Inferior parietal cortex (tissue), 1 donor: ENCODE results near the gene NRN1L.
"Not testable (repeated sequence)": the region's sequence is repeated elsewhere in the genome, so short reads cannot be mapped to it uniquely, and the experiment has no call there.

Experiments
- DNase-seq: peaks from one replicate; pipeline ENCODE4 v3.0.0-alpha.2; 2016; ENCODE audit errors: extremely low spot score

The NRN1L gene

DNA sequence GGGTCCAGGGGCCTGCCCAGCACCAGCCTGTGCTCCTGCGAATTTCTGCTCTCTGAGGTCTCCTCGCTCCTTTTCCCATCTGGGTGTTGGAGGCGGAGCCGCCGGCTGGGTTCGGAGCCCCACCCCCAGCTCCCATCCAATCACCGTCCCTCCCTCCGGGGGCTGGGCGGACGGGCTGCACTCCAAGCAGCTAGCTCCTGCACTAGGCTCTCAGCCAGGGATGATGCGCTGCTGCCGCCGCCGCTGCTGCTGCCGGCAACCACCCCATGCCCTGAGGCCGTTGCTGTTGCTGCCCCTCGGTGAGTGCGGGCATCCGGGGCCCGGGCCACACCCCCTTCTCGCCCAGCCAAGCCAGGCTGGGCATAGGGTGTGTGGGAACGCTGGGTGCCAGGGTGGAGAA is at the start of gene NRN1L:
TSS of gene NRN1L (plus strand) at position 202 of the 400 bp plus-strand sequence. CDS start at position 221, 19 bp downstream.
- peak; percentile 83 for DNase-seq

DNA sequence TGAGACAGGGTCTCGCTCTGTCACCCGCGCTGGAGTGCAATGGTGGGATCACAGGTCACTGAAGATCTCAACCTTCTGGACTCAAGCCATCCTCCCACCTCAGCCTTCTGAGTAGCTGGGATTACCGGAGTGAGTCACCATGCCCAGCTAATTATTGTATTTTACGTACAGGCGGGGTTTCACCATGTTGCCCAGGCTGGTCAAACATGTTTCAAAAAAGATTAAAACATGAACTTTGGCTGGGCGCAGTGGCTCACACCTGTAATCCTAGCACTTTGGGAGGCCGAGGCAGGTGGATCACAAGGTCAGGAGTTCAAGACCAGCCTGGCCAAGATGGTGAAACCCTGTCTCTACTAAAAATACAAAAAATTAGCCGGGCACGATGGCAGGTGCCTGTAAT is 47.5 kb upstream of the NRN1L start:
- not testable (repeated sequence) for DNase-seq

DNA sequence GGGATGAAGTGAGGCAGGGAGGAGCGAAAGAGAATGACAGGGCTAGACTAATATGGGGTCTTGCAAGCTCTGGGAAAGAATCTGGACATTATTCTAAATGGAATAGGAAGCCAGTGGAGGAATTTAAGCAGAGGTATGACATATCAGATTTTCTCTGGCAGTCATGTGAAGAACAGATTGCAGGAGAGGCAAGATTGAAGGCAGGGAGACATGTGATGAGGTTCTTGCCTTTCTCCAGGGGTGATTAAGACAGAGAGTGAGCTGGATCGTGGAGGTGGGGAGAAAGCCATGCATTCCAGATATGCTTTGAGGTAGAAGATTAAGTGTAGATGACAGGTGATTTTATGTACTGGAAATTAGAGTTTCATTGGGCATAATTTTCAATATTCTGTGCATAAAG is 46.9 kb upstream of the NRN1L start:
- no peak for DNase-seq

DNA sequence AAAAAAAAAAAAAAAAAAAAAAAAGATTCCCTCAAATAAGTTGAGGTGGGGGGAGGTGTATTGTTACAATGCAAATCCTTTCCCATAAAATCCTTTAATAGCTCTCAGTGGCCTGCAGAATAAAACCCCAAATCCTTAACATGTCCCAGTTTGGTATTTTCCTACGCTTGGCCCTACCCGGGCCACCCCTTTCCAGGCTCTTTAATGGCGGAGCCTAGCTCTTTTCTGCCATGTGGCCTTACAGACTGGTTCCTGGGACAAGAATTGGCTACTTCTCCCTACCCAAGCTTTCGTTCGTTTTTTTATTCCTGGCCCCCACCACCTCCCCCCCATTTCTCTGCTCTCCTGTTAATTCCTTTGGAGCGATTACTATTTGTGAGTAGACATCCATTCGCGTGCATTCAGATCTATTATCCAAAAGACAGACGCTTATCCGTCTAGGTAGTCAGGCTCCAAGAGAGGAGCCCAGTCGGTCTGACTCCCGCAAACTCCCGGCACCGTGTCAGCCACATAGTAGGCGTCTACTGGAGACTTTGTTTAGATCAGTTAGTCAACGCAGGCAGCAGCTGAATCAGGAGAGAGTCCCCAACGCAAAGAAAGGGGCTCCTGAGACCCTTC is 43.4 kb upstream of the NRN1L start:
- DNase-seq, result no peak

DNA sequence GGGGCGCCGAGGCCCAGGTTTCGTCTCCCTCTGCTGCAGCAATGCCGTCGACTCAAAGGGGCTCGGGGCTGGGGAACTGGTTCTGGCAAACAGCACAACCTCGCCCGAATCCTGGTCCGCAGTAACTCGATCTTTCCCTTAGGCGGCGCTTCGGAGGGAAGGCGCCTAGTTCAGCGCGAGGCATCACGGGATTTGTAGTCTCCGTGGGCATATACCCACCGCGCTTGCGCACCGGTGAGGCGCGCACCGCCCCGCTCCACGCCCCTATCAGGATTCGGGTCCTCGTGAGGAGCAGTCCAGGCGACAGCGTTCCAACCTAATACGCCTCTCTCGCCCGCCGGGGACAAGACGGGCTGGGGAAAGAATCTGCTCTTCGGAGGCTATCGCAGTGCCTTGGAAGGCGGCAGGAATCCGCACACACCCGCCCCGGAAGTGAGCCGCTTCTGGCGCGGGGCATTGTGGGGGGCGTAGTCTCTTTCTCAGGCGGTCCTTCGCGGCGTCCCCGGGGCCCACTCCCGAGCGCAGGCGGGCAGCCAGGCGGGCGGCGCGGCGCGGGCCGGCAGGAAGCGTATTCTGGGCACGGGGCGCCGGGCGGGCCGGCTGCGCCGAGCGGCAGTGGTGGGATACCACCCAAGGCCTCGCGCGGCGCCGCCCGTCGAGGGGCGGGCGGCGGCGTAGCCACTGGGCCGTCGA is 42.7 kb upstream of the NRN1L start, which contains the start of gene THAP11:
TSS of gene THAP11 (plus strand) at position 505 of the 693 bp plus-strand sequence. CDS start 235 bp downstream, outside the sequence.
- DNase-seq, result peak; percentile 99

DNA sequence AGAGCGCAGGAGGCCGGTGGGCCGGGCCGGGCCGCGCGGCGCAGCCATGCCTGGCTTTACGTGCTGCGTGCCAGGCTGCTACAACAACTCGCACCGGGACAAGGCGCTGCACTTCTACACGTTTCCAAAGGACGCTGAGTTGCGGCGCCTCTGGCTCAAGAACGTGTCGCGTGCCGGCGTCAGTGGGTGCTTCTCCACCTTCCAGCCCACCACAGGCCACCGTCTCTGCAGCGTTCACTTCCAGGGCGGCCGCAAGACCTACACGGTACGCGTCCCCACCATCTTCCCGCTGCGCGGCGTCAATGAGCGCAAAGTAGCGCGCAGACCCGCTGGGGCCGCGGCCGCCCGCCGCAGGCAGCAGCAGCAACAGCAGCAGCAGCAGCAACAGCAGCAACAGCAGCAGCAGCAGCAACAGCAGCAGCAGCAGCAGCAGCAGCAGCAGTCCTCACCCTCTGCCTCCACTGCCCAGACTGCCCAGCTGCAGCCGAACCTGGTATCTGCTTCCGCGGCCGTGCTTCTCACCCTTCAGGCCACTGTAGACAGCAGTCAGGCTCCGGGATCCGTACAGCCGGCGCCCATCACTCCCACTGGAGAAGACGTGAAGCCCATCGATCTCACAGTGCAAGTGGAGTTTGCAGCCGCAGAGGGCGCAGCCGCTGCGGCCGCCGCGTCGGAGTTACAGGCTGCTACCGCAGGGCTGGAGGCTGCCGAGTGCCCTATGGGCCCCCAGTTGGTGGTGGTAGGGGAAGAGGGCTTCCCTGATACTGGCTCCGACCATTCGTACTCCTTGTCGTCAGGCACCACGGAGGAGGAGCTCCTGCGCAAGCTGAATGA is 42.0 kb upstream of the NRN1L start:
- peak; percentile 53 for DNase-seq

DNA sequence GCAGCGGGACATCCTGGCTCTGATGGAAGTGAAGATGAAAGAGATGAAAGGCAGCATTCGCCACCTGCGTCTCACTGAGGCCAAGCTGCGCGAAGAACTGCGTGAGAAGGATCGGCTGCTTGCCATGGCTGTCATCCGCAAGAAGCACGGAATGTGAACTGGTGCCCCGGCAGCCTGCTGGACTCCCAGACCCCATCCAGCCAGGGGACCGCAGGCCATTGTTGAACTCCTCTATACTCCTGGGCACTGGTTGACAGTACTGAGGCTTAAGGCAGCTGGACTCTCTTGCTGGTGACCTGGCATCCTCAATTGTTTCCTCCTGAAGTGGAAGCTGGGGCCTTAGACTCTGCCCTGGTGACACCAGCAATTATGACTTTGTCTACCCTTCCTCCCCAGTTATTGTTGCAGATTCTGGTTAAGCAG is 41.3 kb upstream of the NRN1L start:
- no peak for DNase-seq

DNA sequence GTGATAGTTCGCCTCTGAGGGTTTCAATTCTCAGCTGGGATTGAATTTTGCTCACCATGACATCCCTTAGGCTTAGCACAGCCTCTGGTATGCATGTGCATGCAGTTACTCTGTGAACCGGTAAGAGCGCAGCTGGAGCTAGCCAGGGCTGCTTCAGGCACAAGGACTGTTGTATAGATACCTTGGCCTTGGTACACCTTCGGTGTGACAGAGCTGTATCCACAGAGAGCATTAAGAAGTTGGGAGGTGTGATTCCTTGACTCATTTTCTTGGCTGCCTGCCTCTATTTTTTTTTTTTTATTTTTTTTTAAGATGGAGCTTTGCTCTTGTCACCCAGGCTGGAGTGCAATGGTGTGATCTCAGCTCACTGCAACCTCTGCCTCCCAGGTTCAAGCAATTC is 40.2 kb upstream of the NRN1L start:
- no peak for DNase-seq

DNA sequence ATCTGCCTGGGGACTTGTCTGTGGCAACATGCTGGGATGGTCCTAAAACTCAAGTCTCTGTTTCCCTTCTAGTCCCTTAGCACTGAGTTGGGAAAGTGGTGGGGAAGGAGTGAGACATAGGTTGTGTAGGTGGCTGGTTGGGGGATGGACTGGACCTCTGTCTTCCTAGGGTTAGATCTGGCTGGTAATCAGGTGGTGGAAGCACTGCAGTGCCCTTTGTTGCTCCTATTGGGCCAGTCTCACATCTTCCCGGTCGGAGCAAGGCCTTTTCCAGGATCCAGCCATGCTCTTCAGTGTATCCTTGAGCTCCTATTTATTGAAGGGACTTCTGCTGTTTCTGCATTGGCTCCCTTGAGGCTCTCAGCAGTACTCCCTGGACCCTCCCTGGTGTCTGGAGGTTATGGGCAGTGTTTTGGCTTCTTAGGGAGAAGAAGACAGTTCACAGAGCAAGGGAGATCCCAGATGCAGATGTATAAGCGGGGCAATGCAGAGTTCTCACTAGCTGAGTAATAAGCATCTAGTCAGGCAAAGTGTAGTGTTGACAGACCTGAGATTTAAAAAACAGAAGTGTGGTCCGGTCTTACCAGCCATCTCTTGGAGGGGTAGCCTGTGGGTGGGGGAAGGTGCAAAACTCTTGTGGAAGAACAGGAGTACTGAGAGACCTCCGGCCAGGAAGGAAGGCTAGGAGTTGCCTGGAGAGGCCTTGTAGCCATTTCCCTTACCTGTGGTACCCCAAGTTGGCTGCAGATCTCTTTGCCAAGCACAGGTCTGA is 39.2 kb upstream of the NRN1L start:
- no peak for DNase-seq

DNA sequence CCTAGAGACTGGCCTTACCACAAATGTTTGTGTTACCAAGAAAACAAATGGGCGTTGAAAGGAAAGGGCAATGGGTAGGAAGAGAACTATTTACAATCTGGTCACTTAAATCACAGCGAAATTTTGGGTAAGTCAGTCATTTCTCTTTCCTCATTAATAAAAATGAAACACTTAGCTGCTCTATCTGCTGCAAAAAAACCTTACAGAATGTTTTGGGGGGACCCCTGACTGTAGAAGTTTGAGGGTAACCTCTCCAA is 38.7 kb upstream of the NRN1L start:
- no peak for DNase-seq

DNA sequence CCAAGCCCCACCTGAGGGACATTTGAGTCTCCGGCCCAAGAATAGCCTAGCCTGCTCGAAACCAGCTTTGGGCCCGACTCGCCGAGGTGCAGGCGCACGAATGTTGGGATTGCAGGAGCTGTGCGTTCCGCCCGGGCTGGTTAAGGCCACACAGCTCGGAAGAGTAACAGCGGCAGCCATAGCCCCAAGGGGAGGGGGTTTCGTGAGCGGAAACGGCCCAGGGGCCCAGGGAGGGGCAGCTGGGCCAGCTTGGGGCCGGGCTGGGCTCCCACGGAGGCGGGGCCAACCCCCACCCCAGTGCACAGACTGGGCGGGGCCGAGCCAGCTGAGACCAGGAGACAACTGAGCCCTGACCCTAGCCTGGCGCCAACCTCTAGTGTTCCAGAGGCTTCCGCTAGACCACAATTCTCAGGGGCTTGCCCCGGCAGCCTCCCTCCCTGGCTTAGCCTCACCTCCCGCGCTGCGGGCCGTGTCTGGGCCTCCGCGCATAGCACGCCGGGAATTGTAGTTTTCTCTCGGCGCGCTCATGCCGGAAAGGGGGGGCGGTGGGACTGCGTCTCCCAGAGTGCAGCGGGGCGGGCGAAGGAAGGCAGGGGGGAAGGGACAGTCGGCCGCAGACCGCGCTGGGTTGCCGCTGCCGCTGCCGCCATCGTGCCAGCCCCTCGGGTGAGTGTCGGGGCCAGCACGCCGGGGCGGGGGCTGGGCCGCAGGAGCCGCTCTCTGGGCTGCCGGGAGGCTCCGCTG is 38.2 kb upstream of the NRN1L start, which contains the start of gene NUTF2:
TSS of gene NUTF2 (plus strand) at position 614 of the 744 bp plus-strand sequence. CDS start 18,198 bp downstream, outside the sequence.
- DNase-seq, result peak; percentile 93

DNA sequence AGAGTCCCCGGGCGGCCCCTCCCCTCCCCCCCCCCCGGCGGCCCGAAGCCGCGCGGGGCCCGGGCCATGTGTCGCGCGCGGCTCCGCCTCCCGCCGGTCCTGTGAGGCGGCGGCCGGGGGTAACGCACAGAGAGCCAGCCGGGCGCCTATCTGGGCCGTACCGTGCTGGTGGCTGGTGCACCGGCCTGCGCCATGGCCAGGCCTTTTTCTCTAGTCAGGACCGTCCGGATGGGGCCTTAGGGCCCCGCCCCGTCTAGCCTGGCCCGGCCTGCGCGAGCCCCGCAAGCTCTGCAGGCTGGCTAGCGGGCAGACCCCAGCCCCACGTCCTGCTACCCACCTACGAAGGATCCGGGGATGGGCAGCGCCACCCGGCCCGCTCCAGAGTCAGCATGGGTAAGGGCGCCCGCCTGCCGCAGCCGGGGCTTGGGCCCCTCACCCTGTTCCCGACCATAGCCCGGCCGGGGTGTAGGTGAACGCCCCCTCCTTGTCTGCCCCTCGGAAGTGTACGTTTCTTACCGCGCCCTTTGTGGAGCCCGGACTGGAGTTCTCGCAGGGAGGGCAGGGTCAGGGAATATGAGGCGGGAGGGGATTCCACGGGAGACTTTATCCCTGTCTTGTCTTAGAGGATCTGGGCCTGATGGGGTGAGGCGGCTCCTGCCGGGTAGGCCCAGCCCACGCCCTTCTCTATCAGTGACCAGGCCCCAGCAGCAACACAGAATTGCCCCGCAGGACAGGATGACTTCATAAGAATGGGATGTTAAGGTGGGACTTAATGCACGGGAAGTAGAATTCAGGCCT is 37.4 kb upstream of the NRN1L start, which contains the start of gene CENPT:
TSS of gene CENPT (minus strand) at position 630 of the 798 bp plus-strand sequence. CDS start 13,834 bp downstream, outside the sequence.
- DNase-seq, result no peak

DNA sequence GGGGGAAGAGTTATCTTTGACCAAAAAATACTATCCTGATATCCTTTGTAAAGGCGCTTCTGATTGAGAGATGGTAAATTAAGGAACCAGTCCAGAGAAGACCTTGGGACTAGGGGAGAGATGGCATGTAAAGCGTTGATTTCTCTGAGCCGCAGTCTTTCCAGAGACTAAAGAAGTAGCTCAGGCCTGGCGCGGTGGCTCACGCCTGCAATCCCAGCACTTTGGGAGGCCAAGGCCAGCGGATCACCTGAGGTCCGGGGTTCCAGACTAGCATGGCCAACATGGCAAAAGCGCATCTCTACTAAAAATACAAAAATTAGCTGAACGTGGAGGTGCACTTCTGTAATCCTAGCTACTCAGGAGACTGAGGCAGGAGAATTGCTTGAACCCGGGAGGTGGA is 36.6 kb upstream of the NRN1L start:
- no peak for DNase-seq

DNA sequence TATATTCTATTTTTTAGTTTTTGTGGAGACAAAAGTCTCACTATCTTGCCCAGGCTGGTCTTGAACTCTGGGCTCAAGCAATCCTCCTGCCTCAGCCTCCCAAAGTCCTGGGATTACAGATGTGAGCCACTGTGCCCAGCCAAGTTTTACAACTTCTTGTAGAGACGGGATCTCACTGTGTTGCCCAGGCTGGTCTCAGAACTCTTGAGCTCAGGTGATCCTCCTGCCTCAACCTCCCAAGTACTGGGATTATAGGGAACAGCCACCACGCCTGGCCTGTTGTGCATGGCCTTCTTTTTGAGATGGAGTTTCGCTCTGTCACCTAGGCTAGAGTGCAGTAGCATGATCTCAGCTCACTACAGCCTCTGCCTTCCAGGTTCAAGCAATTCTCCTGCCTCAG is 31.0 kb upstream of the NRN1L start:
- no peak for DNase-seq

DNA sequence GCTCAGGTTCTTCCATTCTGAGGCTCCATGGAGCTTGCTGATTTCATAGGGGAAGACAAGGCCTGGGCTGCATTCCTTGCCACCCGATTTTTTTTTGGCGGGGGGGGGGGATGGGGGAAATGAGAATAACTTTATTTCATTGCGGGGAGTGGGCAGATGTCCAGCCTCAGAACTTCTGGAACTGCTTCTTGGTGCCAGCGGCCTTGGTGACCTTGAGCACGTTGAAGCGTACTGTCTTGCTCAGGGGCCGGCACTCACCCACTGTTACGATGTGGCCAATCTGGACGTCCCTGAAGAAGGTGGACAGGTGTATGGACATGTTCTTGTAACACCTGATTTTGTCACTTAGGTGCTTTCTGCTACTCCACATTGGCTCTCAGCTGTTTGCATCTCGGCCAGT is 28.9 kb upstream of the NRN1L start:
- no peak for DNase-seq

DNA sequence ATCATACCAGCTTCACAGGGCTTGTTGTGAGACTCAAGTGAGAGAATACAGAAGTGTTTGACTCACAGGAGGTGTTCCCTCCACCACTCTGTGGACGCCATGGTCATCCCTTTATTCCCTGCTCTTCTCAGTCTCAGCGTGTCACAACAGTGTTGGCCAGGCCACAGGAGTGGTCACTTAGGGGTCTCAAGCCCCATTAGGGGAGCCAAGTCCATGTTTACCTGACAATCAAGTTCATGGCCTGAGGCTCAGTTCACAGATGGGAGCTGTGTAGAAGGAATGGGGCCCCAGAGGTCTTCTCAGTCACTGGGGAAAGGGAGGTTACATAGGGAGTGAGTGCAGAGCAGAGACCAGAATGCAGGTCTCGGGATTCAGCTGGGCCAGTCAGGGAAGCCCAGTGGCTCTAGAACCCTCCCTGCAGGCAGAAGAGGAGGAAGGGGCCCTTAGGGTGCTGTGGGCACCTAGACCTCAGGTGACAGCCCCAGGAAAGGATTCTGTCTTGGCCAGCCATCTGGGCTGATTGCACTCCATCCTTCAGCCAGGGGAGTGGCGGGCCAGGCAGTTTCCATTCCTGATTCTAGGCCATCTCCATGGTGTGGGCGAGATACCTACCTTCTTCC is 27.6 kb upstream of the NRN1L start:
- DNase-seq, result no peak

DNA sequence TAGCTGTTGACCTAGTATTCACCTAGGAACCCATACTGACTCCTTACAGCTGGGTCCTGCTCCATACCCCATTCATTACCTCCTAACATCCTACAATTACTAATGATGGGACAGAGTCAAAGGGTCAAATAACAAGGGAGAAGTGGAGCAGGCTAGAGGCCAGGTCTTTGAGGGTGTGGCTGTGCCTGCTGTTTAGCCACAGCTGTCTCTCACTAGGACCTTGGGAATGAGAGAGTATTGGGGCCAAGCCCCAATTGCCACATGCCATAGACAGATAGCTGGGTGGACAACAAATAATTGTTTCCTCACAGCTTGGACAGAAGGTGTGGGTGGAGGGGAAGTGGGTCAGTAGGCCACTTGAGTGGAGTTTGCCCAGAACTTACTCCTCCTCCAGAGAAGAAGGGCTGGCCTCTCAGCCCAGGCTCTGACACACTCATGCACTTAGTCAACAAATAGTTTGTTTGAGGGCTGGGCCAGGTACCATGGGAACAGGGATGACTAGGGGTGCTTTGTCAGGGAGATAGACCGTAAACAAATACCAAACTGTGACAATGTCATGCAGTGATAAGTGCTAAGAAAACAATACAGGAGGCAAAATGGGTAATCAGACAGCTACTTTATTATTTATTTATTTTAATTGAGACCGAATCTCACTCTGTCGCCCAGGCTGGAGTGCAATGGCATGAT is 27.0 kb upstream of the NRN1L start:
- no peak for DNase-seq

DNA sequence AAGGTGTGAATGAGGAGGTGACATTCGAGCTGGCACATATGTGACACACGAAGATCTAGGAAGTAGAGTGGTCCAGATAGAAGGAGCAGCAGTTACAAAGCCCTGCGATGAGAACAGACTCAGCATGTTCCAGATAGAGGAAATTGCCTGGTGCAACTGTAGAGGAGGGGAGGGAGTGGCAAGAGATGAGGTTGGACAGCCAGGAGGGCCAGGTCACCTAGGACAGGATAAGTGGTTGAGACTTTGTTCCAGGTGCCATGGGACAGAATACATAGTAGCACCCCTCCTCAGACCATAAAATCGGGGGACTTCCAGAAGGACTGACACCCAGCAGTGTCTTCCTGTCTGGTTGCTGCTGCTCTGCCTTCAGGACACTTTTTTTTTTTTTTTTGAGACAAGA is 26.2 kb upstream of the NRN1L start:
- no peak for DNase-seq
